Left colon (tissue), 2 donors: Measurements from ENCODE around the gene HES6. TPM values are rescaled to one million over a fixed set of nuclear protein-coding genes. Genes with fewer than 3 reads are reported as not detected.

Source experiments
- ATAC-seq: fragments of 200-7000 bp; cut with Tn5 transposase; one replicate; pipeline ENCODE4 v1.9.1; 2020; ENCODE audit warnings: mild to moderate bottlenecking, moderate library complexity
- DNase-seq, 2 donors: peaks; one replicate each; pipeline ENCODE4 v3.0.0-alpha.2; 2020
- intact Hi-C, 2 donors: fragments of 100-400 bp; cut with DNase I in 1 of 2; cut with micrococcal nuclease in 1 of 2; formaldehyde crosslinking; loops; one replicate each; pipeline versions ENCODE4 v1.11.2 to v1.14.0; 2022; cut with DNase I, micrococcal nuclease
- long read RNA-seq: library from polyadenylated mRNA; unstranded; transcript quantifications from one replicate; pipeline ENCODE4 v2.0.0, GENCODE V29; 2021
- total RNA-seq, 2 donors: library from RNA; stranded (reverse); fragmentation: NEBNext Ultra II Directional; extraction: Animal tissue kit (Norgen Biotek cat#: 25700); gene quantifications; one replicate each; pipeline ENCODE4 v1.2.1, GENCODE V29; 2021
- donor health status: DM: no; HTN: no; CAD: no.
- donor health status: DM: yes; HTN: yes; CAD: no.

HES6 gene, protein sequence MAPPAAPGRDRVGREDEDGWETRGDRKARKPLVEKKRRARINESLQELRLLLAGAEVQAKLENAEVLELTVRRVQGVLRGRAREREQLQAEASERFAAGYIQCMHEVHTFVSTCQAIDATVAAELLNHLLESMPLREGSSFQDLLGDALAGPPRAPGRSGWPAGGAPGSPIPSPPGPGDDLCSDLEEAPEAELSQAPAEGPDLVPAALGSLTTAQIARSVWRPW
- total RNA-seq = 10 to 100 TPM; 32.0 to 54.8 TPM
- long read RNA-seq, transcript HES6-201 (4 exons, 1,454 nt) = major isoform, 61 of 100 reads
- long read RNA-seq, transcript HES6-203 (3 exons, 1,600 nt) = minor isoform, 19 of 100 reads
- long read RNA-seq, partial matches to known transcripts = 1 of 100 reads
- long read RNA-seq, other reads (novel, unspliced or antisense) = 16 of 100 reads

DNA sequence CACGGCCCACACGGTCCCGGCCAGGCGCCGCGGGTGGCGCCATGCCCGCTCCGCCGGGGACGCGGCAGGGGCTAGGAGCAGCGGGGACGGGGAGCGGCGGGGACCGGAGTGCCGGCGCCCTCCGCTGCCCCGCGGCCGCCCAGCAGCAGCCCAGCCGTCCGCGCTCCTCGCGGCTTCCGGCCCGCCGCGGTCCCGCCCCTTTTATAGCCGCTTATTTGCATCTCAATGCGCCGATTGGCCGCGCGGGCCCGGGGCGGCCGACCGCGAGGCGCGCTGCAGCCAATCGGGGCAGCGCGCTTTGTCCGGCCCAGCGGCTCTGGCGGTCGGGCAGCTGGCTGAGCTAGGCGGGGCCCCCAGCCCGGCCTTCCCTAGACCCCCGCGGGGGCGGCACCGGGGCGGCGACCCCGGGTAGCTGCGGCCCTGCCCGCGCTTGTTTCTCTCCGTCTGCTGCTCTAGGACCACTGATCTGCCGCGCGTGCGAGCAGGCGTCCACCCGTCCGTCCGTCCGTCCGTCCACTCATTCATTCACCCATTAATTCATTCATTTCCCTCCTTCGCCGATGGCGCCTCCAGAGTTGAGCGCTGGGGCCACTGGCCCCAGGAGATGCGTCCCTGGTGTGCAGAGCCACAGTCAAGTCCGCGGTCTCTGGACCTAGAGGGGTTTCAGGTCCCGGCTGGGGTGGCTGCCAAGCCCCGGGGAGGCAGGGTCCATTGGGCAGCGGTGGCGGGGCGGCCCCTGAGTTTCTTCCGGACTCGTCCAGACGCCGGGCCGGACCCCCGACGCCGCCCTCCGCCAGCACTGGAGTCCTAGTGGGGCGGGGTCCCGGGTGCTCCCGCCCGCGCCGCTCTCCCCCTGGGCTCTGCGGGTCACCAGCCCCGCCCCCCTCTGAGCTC is at the start of gene HES6:
HES6 (minus strand) TSS at position 176 of the 894 bp plus-strand sequence; CDS start at position 43, 133 bp downstream.
- intact Hi-C loops = no loop called here
- ATAC-seq = peak; percentile 77
- peak; percentile 89 to 93 for DNase-seq

DNA sequence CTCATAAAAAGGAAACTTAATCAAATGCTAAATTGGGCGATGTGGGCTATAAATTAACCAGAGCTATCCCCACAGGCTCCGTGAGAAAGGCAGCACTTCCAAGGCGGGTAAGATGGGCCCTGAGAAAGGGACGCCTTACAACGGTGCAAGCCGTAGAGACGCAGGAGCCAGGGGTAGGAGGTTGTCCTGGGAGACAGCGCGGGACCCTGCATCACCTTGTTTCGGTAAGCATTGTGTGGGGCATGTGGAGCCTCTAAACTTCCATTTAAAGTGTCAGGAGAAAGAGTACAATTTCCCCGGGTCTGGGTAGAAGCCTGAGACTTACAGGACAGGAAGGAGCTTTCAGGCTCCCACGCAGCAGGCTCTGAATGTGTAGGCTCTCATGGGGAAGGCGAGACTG is 49.7 kb upstream of the HES6 start:
- intact Hi-C loops = no loop called here
- ATAC-seq = no peak
- DNase-seq = peak; percentile 30 to 40

DNA sequence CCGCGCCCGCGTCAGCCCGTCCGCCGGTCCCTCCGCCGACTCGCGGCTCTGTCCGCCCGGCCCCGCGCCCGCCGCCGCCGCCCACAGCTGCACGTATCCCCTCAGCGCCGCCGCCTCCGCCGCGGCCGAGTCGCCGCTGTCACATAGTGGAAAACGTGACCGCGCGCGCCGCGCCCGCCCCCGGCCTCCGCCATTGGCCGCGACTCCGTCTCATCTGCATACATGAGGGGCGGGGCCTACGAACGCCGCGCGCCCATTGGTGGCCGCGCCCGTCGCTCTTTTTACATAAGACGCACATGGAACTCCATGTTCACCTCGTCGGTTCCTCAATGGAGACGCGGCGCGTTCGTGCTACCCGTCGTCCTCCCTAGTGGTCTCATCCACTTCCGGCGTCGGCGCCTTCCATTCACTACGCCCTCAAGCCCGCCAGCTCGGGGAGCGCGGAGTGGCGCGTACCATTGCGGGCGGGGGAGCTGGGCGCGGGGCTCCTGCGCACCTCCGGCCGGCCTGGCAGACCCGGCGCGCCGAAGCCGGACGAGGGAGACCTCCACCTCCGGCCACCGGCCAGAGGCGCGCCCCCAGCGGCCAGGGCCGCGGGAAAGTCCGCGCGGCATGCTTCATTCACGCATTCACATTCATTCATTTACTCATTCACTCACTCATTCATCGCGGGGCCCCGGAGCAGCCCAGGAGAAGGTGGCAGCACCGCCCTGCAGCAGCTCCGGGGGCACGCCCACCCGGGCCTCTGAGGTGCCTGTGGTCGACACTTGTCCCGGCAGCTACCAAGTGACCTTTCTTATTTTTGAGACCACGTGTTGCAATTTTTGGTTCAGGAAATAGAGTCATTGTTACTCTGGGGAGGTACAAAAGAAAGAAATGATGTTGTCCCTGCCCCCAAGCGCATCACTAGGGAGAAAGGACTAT is 49.1 kb upstream of the HES6 start:
- intact Hi-C loops = no loop called here
- DNase-seq (peak; percentile 97 to 99), ATAC-seq (peak; percentile 66)

DNA sequence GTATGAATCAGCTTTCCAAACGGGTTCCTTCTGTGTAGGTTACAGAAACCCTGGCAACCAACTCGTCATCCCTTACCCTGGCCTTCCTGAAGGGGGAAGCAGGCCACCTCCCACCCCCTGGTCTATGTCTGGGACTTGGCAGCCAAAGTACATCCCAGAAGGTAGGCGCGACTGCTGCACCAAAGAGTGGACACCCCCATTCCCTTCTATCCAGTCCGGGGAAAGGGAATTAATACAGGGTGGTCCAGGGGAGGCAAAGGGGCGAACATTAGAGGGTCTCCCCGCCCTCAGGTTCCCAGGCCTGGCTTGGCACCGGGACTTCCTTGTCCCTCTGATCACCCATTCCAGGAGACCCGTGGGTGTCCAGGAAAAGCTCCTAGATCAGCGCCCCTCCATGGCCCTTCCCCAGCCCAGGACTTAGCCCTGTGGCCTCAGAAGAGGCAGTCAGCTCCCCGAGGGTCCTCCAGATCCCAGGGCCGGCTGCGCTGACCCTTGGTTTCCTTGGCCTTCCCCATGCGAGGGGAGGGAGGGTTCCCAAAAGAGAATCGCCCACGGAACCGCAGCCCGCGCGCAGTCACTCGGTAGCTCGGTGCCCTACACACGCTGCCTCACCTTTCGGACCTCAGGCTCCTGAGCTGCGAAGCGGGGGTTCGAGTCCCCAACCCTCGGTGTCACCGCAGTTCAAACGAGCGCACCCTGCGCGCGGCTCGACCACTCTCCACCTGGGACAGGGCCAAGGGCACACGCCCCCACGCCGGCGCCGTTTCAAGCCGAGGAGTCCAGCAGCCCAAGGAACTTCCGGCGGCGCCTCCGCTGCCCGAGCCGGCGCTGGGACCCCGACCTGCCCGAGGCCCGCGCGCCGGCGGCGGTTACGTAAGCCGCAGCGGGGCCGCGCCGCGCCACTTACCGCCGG is 48.2 kb upstream of the HES6 start, which contains the start of gene PER2:
PER2 (minus strand) TSS at position 874 of the 913 bp plus-strand sequence. CDS start 10,674 bp downstream, outside the sequence.
- peak; percentile 70 to 77 for DNase-seq
- peak; percentile 24 for ATAC-seq
- intact Hi-C loops = no loop called here

DNA sequence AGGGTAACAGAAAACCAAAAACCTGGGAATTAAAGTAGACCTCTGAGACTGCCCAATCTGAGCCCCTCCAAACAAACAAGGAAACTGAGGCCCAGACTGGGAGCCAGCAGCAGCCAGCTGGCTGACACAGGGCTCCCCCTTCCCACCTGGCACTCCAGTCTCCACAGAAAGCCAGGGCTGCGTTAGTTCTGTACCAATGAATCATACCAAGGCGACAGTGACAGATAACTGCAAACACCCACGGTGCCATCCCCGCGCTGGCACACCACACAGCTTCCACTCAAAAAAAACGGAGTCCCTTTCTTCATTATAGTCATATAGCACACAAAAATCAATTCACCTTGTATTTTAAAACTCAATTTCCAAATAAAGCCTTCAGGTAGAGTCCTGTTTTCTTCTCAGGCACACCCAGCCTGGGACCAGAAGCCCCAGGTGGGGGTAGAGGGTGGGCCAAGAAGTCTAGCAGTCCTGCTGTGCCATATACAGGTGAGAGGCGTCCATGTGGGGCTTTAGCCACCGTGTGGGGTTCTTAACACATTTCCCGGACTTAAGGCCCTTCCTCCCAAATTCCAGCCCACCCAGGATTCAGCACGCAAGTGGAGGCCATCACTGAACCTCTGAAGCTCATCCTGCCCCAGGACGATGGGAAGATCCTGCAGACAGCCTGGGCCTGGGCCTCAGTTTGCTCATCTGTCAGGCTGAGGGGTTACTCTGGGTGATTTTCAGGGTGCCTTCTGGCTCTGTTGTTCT is 47.3 kb upstream of the HES6 start:
- intact Hi-C loops = no loop called here
- DNase-seq (peak in 1 of 2 donors; percentile 35), ATAC-seq (no peak)

DNA sequence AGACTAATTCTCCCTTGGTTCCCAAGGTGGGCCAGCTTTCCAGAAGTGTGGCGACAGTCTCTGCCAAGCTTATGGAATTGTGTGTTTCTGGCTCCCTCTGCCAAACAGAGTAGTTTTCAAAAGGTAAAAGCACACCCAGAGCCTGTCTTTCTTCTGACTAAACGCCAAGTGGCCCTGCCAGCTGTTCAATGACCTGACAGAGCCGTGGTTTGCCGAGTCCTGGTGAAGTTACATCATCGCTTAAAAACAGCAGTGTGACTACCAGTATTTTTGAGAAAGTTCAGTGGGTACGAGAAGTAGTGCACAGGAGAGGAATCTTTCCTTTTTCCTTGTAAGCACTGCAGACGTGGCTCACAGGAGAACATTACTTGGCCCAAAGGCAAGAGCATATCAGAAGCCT is 46.7 kb upstream of the HES6 start:
- ATAC-seq (peak; percentile 5), DNase-seq (peak; percentile 63 to 75)
- intact Hi-C loops = no loop called here

DNA sequence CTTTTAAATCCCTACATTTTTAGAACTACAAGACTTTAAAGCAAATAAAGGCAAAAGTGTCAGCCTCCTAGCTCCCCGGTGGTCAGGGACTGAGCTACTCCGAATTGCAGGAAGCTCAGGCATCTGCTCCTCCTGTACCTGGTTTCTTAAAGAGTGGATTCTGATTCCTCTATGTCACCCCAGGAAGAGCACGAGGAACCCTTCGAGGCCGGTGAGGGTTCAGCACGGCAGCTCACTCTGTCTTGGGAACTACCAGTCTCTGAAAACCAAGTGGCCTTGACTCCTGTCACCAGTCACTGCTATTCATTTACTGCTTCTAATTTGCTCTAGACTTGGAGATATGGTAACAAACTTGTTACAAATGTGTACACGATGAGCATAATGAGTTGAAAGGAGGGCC is 46.3 kb upstream of the HES6 start:
- intact Hi-C loops = no loop called here
- DNase-seq (no peak), ATAC-seq (peak; percentile 3)

DNA sequence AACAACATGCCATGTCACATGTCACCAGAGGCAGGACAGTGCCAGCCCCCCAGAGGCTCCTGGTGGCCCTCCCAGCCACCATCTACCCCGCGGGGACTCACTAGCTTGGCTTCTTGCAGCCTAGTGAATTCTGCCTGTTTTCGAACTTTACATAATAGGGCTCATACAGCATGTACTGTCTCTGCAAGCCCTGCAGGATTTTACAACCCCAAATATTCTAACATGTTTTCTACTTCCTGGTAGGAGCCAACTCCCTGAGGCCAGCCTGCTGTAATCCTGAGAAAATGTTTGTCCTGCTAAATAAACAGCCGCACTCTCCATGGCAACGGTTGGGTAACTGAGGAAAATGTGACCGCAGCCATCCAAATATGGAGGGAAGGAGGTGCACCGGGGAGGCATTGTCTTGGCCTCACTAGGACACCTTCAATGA is 45.8 kb upstream of the HES6 start:
- DNase-seq (peak; percentile 87 to 92), ATAC-seq (peak; percentile 57)
- intact Hi-C loops = no loop called here

DNA sequence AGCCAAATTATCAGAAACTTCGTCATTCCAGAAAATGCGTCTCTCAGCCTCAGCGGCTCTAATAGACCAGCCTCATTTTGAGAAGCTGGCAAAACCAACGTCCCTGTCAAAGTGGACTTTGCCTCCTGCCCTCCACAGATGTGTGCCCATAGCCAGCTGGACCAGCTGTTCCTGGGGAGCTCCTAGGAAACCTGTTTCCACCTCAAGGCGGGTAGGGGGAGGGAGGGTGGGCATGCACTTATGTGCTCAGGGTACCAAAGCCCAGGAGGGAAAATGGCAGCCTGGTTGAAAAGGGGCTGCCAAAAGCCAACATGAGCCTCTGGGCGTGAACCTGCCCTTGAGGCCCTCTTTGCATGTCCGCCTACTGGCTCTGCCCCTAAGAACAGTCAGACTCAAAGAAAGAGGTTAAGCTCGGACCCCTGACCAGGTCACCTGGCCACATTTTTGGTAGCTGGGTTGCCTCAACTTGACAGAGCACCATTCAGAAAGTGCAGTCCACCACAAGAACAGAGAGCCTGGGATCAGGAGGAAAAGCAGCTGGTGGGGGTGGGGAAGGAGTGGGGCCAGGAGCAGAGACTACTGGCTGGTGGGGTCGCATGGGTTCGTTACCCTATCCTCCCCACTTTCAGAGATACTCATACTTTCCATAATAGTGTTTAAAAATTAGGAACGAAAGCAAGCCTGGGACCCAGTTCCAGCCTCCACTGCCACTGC is 45.1 kb upstream of the HES6 start:
- intact Hi-C loops = no loop called here
- DNase-seq = peak in 1 of 2 donors; percentile 51
- no peak for ATAC-seq

DNA sequence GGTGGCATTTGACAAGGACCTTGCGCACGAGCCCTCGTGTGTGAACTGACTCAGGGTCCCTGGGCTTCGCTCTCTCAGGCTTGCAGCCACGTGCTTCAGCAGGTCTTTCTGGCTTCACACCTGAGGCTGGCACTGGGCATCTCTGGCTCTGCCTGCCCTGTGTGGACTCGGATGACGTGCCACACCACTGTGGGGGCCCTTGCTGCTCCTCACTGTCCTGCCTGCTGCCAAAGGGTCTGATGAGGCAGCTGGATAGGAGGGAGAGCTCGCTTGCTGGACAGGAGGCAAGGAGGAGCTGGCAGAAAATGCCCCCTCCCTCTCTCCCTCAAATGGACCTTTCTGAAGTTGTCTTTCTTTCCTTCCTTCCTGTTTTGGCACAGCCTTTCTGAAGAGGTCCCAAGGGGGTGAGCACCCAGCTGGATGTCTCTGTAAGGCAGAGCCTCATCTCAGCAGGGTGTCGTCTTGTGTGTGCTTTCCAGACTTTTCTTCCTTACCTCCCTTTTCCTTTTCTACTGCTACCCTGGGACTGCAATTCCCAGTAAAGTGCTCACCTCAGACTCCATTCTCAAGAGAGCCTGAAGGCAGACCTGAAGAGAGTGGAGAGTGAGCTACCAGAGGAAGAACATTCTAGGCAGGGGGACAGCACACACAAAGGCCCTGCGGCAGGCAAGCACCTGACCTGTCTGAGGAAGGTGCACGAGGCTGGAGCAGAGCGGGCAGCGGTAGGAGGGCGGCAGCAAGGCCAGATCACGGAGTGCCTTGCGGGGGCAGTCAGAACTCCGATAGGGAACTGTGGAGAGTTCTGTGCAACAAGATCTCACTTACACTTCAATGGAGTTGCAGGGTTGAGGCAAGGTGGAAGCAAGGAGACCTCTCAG is 43.3 kb upstream of the HES6 start:
- ATAC-seq = no peak
- no peak for DNase-seq
- intact Hi-C loops = no loop called here

DNA sequence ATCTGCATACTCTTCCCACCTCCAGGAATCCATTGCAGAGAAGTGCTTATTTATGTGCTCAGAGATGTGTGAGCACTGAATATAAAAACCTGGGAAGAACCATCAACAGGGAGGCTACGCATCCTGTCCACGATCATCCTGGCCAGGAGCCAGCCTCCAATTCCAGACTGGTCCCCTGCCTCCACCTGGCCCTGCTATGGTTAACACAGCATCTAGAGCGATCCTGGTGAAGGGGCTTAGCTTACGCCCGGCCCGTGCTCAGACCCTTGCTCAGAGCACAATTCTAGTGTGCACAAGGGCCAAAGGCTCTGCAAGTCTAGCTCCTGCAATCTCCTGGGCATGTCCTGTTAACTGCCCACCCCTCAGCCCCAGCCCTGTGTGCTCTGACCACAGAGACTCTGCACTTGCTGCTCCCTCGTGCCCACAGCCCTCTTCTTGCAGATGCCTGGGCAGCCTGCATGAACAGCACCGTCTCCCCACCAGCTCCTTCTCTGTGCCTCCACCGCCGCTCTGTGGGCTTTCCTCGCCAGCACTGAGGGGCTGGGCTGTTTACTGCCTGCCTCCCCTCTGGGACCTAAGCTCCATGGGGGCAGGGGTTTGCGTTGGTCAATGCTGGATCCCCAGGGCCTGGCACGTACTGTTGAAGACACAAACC is 42.1 kb upstream of the HES6 start:
- intact Hi-C loops = no loop called here
- no peak for DNase-seq
- ATAC-seq = no peak

DNA sequence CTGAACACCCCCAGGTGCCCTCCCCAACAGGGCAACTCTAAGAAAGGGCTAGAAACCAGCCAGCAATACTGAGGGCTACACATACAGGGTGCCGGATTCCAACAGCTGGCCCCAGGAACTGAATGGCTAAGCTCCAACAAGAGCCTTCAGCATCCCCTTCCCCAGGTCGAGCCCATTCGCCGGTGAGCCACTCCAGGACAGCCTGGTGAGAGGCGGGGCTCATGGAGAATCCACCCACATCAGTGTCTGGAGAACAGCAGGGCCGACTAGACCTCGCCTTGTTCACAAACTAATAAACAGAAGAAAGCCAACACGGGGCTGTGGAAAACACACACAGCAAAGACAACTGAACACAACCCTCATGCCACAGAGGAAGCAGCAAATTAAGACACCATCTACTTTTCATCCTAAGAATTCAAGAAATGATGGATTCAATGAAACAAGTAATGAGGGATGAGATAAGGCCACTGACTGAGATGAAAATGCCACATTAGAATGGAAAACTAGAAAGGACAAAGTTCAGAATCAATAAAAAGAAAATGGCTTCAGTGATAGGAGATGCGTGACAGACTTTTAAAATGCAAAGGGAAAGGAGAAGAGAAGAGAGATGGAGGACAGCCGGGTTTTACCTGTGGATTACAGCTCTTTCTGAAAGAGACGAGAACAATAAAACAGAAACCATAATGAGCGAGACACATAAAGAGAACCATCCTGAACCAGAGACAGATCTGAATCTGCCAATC is 40.4 kb upstream of the HES6 start:
- ATAC-seq (peak; percentile 77), DNase-seq (peak; percentile 56 to 65)
- intact Hi-C loops = no loop called here

DNA sequence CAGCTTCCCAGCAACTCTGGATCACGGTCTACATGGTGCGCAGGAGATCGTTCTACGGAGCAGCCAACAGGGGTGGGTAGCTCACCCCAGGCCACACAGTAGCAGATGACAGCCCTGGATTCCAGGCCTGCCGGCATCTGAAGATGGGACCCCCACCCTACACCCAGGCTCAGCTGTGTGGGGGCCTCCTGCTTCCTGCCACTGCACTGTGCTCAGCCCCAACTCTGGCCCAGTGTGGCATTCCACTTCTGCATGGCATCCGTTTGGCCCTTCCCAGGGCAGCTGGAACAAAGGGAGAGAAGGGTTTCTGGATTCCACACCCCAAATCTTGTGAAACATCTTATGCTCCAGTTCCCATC is 39.5 kb upstream of the HES6 start:
- ATAC-seq (no peak), DNase-seq (no peak)
- intact Hi-C loops = no loop called here

DNA sequence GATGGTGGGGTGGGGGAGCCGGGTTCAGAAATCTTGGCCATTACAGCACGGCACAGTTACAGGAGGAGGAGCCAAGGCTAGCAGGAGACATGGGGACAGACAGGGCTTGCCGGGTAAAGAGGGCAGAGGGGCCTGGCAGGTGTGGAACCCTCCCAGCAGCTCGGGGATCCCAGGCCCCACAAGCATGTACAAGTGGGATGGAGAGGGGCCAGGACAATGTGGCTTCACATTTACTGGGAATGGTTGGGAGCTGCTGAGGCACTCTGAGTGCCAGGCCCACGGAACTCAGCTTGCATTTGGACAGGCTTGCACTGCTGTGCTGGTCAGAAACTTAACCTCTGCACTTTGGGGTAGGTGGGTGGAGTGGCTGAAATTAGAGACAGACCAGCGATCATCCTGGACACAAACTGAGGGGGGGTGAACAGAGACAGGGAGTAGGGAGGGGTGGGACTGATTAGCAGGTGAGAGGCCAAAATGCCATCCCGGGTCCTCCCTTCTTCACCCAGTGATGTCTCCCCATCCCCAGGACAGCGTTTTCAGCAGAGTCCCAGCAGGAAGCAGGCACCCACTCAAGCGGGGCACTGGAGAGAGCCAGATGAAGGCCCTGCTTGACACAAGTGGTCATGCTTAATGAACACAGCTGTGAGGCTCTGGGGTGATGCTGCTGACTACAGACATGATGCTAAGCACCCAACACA is 38.9 kb upstream of the HES6 start:
- intact Hi-C loops = no loop called here
- DNase-seq = no peak
- ATAC-seq = no peak
